Measurements from ENCODE around the gene ALS2. TPM values are rescaled to one million over a fixed set of nuclear protein-coding genes. Genes with fewer than 3 reads are reported as not detected.

The ALS2 gene
- total and polyA plus RNA-seq, 2 experiments from 2014 or later, result 10.7 to 34.9 TPM

- Histone ChIP-seq H4K20me1 (ENCODE audit: insufficient read depth, poor library complexity, severe bottlenecking) (no peaks in the 10 kb centered on the region), H3K27ac (no peak overlapping the region), H3K4me2 (no peak overlapping the region), H3K4me1 (ENCODE audit: insufficient read depth) (no peaks in the 10 kb centered on the region), H3K79me2 (no peaks in the 10 kb centered on the region), H3K36me3 (replicated peaks; ENCODE audit: insufficient read depth, low read depth) (no peaks in the 10 kb centered on the region), H3K9me3 (ENCODE audit: low read depth) (no peaks in the 10 kb centered on the region), H3K9me2 (replicated peaks; ENCODE audit: insufficient read depth) (no peaks in the 10 kb centered on the region), H3K27me3 (no peaks in the 10 kb centered on the region), H2AFZ (no peak overlapping the region), H3K4me3 (no peak overlapping the region)
- DNase-seq (ENCODE audit: low spot score), result no peak
- 71% methylated on average over 5 of the region's 5 CpGs for WGBS (ENCODE audit: low lambda C conversion rate, missing lambda C conversion rate)
- TF ChIP-seq CTCF (IDR thresholded peaks at IDR 0.05; ENCODE audit: poor library complexity), result no peak
- no peak for TF ChIP-seq EZH2phosphoT487 (IDR thresholded peaks at IDR 0.05; ENCODE audit: low read depth, severe bottlenecking, unreplicated experiment)
- TF ChIP-seq EZH2 (IDR thresholded peaks at IDR 0.05; ENCODE audit: borderline replicate concordance), result no peak
These were observed 120.3 kb downstream of the ALS2 start for GRCh38 chr2:201660293-201660895.

- no peak overlapping the region for H2AFZ ChIP-seq
- TF ChIP-seq EZH2phosphoT487 (IDR thresholded peaks at IDR 0.05; ENCODE audit: low read depth, severe bottlenecking, unreplicated experiment) (no peak), EZH2 (IDR thresholded peaks at IDR 0.05; ENCODE audit: borderline replicate concordance) (no peak)
- WGBS (ENCODE audit: low lambda C conversion rate, missing lambda C conversion rate), result 75% methylated on average over 5 of the region's 5 CpGs
These were observed 124.0 kb downstream of the ALS2 start for GRCh38 chr2:201656740-201657139.

GRCh38 chr2:201656102-201656501 is 124.6 kb downstream of the ALS2 start:
- H3K9me3 ChIP-seq (ENCODE audit: low read depth), result no peaks in the 10 kb centered on the region
- 92% methylated on average over 11 of the region's 11 CpGs for WGBS (ENCODE audit: low lambda C conversion rate, missing lambda C conversion rate)
- H3K27me3 ChIP-seq, result no peaks in the 10 kb centered on the region
- TF ChIP-seq CTCF (IDR thresholded peaks at IDR 0.05; ENCODE audit: poor library complexity) (no peak), EZH2 (IDR thresholded peaks at IDR 0.05; ENCODE audit: borderline replicate concordance) (no peak), EZH2phosphoT487 (IDR thresholded peaks at IDR 0.05; ENCODE audit: low read depth, severe bottlenecking, unreplicated experiment) (no peak)
- H3K4me3 ChIP-seq, result no peak overlapping the region
- H3K4me1 ChIP-seq (ENCODE audit: insufficient read depth), result no peaks in the 10 kb centered on the region
- DNase-seq (ENCODE audit: low spot score), result no peak
- H3K9me2 ChIP-seq (replicated peaks; ENCODE audit: insufficient read depth), result no peaks in the 10 kb centered on the region
- no peak overlapping the region for H3K4me2 ChIP-seq
- no peak overlapping the region for H3K27ac ChIP-seq
- H2AFZ ChIP-seq, result no peak overlapping the region
- H4K20me1 ChIP-seq (ENCODE audit: insufficient read depth, poor library complexity, severe bottlenecking), result no peaks in the 10 kb centered on the region
- H3K36me3 ChIP-seq (replicated peaks; ENCODE audit: insufficient read depth, low read depth), result no peaks in the 10 kb centered on the region
- H3K79me2 ChIP-seq, result no peaks in the 10 kb centered on the region

More at GRCh38 chr2:201656740-201657139, 124.0 kb downstream of the ALS2 start:
- Histone ChIP-seq H3K9me3 (ENCODE audit: low read depth) (no peaks in the 10 kb centered on the region), H3K4me3 (no peak overlapping the region), H4K20me1 (ENCODE audit: insufficient read depth, poor library complexity, severe bottlenecking) (no peaks in the 10 kb centered on the region), H3K36me3 (replicated peaks; ENCODE audit: insufficient read depth, low read depth) (no peaks in the 10 kb centered on the region), H3K4me2 (no peak overlapping the region), H3K27ac (no peak overlapping the region), H3K27me3 (no peaks in the 10 kb centered on the region), H3K4me1 (ENCODE audit: insufficient read depth) (no peaks in the 10 kb centered on the region), H3K79me2 (no peaks in the 10 kb centered on the region), H3K9me2 (replicated peaks; ENCODE audit: insufficient read depth) (no peaks in the 10 kb centered on the region)
- no peak for DNase-seq (ENCODE audit: low spot score)

- Histone ChIP-seq H3K4me1 (ENCODE audit: insufficient read depth) (no peaks in the 10 kb centered on the region), H4K20me1 (ENCODE audit: insufficient read depth, poor library complexity, severe bottlenecking) (no peaks in the 10 kb centered on the region), H3K36me3 (replicated peaks; ENCODE audit: insufficient read depth, low read depth) (no peaks in the 10 kb centered on the region), H3K9me2 (replicated peaks; ENCODE audit: insufficient read depth) (no peaks in the 10 kb centered on the region), H3K4me2 (no peak overlapping the region), H2AFZ (no peak overlapping the region), H3K27me3 (no peaks in the 10 kb centered on the region), H3K4me3 (no peak overlapping the region), H3K27ac (no peak overlapping the region), H3K9me3 (ENCODE audit: low read depth) (no peaks in the 10 kb centered on the region), H3K79me2 (no peaks in the 10 kb centered on the region)
- TF ChIP-seq EZH2 (IDR thresholded peaks at IDR 0.05; ENCODE audit: borderline replicate concordance) (no peak), CTCF (IDR thresholded peaks at IDR 0.05; ENCODE audit: poor library complexity) (no peak)
- 88% methylated on average over 5 of the region's 5 CpGs for WGBS (ENCODE audit: low lambda C conversion rate, missing lambda C conversion rate)
- DNase-seq (ENCODE audit: low spot score), result no peak
These were observed 125.9 kb downstream of the ALS2 start for GRCh38 chr2:201654616-201655384.
